ENCODE measurements around the gene MED13L. TPM values are rescaled to one million over a fixed set of nuclear protein-coding genes. Genes with fewer than 3 reads are reported as not detected.

The MED13L gene
- total and polyA plus RNA-seq, 2 of the 4 experiments (the other 2 are of a cell fraction), result 17.9 to 49.1 TPM

DNA sequence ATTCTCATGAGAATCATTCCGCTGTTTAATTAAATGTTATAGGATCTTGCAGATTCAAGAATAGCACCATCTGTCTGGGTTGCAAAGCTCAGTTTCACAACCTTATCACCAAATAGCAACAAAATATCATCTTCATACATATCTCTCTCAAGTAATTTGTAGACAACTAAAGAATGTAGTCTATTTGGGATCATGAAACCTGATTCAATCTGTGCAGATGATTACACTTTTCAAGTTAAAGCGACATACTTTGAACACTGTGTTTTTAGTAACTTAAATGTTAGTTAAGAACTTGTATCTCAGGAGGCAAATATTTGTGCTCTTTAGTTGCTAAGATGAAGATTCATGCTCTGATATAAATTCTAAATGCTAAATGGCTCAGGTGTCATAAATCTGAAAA is 14.8 kb downstream of the MED13L start:
- BruUV-seq (replicated peaks), result no TSS peak
- Histone ChIP-seq H4K91ac (ENCODE audit: insufficient read depth, low read depth, low read length) (no peak overlapping the region), H3K4me1 (ENCODE audit: control insufficient read depth, insufficient read depth, low read length) (peaks cover 20% of the 10 kb centered on the region), H2AFZ (replicated peaks; ENCODE audit: low read length, poor library complexity) (no peak overlapping the region), H2BK20ac (ENCODE audit: low read depth, low read length) (no peak overlapping the region), H3K79me1 (ENCODE audit: low read depth in 1 of 2, low read length in 2 of 2) (peaks cover 3 to 66% of the 10 kb centered on the region in 2 experiments; a peak in 3 of 4 replicates), H2BK5ac (ENCODE audit: low read depth, low read length, poor library complexity, severe bottlenecking) (no peak overlapping the region), H3K18ac (ENCODE audit: low read depth, low read length) (no peak overlapping the region), H3K9me1 (ENCODE audit: insufficient read depth, low read length) (peaks cover 27% of the 10 kb centered on the region), H3K4me2 (ENCODE audit: low read depth, low read length) (peak overlapping the region; percentile 18; the same call in 1 of the 2 replicates), H3K4me3 (ENCODE audit: insufficient read depth, low read depth, low read length) (no peak overlapping the region), H3K56ac (ENCODE audit: extremely low read depth, insufficient read depth, low read length) (no peak overlapping the region), H2AK9ac (replicated peaks; ENCODE audit: low read depth, low read length, poor library complexity) (no peak overlapping the region), H4K8ac (ENCODE audit: low read depth in 2 of 2, low read length in 2 of 2) (no peak overlapping the region), H3K4ac (ENCODE audit: low read depth, low read length) (no peak overlapping the region), H3K14ac (replicated peaks; ENCODE audit: low read depth, low read length) (no peak overlapping the region), H3K23ac (ENCODE audit: low read depth, low read length) (no peak overlapping the region), H3K9ac (ENCODE audit: low read depth, low read length) (no peak overlapping the region), H3K9me3 (ENCODE audit: control insufficient read depth, insufficient read depth, low read length) (no peaks in the 10 kb centered on the region), H2BK15ac (ENCODE audit: low read depth, low read length) (no peak overlapping the region), H4K20me1 (ENCODE audit: insufficient read depth, low read length) (peaks cover 95% of the 10 kb centered on the region), H3K36me3 (ENCODE audit: control insufficient read depth, insufficient read depth, low read length) (no peaks in the 10 kb centered on the region), H2AK5ac (ENCODE audit: low read depth, low read length) (no peak overlapping the region), H3K27ac (ENCODE audit: insufficient read depth, low read length) (no peak overlapping the region), H2BK120ac (ENCODE audit: low read depth, low read length) (no peak overlapping the region), H3K27me3 (ENCODE audit: control insufficient read depth, insufficient read depth, low read length) (no peaks in the 10 kb centered on the region), H4K5ac (ENCODE audit: low read depth, low read length) (no peak overlapping the region)
- DNase-seq (no peak), ATAC-seq (ENCODE audit: low read depth) (no peak)
- in situ Hi-C loops (cut with MboI; ENCODE audit: low sequenced_read_pairs) (no loop called here), dilution Hi-C loops (cut with HindIII; ENCODE audit: low sequenced_read_pairs, unreplicated experiment) (no loop called here), intact Hi-C loops (cut with micrococcal nuclease) (loop anchor here (5.0 kb wide), 1 partner anchor 75 kb away; no protein-coding TSS in a partner anchor)
- no peak for TF ChIP-seq RCOR1 (IDR thresholded peaks at IDR 0.05; ENCODE audit: insufficient replicate concordance, low read length)
- no peak for TF ChIP-seq CHD1 (IDR thresholded peaks at IDR 0.05; ENCODE audit: low read depth, low read length)
- no peak for TF ChIP-seq POLR2A (IDR thresholded peaks at IDR 0.05; ENCODE audit: low read depth, low read length)
- TF ChIP-seq MAFK (IDR thresholded peaks at IDR 0.05; ENCODE audit: low read depth, low read length), result no peak
- TF ChIP-seq CTCF (conservative IDR thresholded peaks at IDR 0.05; ENCODE audit: low read depth, low read length), result no peak
- TF ChIP-seq CEBPB (IDR thresholded peaks at IDR 0.05; ENCODE audit: low read depth, low read length), result no peak
- no peak for TF ChIP-seq NFE2L2 (IDR thresholded peaks at IDR 0.05; ENCODE audit: low read depth, low read length)
- POLR2A ChIA-PET (ENCODE audit: unreplicated experiment), result interaction anchor here (0.6 kb wide), 1 partner anchor 349 kb away, joined by 3 read pairs; no protein-coding TSS in a partner anchor
- CTCF ChIA-PET, result no interaction called here
- no CpG with 5 or more reads among the region's 2 CpGs for WGBS, 2 experiments (ENCODE audit: extremely low coverage in 2 of 2, insufficient read length in 1 of 2)
